ENCODE results near the gene TXNRD1.

The TXNRD1 gene

GRCh38 chr12:104182144-104182543 lies 33.4 kb upstream of the TXNRD1 start:
- H3K27me3 ChIP-seq (ENCODE audit: low read depth) = no peaks in the 10 kb centered on the region
- DNase-seq (ENCODE audit: low spot score in 2 of 2) = no peak
- H3K9me3 ChIP-seq = no peaks in the 10 kb centered on the region
- in situ Hi-C loops (cut with MboI; ENCODE audit: low sequenced_read_pairs) = no loop called here
- no peak overlapping the region for H3K4me3 ChIP-seq
- no peaks in the 10 kb centered on the region for H3K4me1 ChIP-seq
- H3K36me3 ChIP-seq (replicated peaks) = no peaks in the 10 kb centered on the region

DNA sequence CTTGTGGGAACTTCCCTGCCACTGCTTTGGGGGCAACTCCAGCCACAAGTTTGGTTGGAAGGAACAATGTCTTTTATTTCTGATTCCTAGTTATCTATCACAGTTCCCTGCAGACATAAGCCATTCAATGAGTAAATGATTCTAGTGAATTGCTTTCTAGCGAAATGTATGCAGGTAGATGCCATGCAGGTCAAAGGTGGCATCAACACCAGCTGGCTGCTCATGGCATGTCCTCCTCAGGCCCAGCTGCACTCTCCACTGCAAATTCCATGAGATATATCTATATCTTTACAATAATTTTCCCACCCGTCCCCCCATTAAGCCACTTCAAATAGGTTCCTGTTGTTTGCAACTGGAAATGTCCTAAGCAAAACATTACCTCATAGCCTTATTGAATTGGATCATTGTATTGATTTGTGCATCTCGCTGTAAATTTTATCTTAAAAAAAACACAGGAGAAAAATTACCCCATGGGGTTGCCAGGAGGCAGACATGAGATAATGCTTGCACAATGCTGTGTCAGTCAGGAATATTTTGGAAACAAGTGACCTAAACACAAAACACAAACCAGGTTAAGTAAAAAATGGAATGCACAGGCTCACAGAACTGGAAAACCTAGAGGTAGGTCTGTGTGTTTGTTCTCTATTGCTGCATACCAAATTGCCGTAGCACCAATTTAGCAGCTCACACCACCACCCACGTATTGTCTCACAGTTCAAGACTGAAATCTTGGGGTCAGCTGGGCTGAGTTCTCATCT lies 32.8 kb upstream of the TXNRD1 start:
- no peaks in the 10 kb centered on the region for H3K9me3 ChIP-seq
- DNase-seq (ENCODE audit: low spot score in 2 of 2) = no peak
- H3K27me3 ChIP-seq (ENCODE audit: low read depth) = no peaks in the 10 kb centered on the region
- no peaks in the 10 kb centered on the region for H3K4me1 ChIP-seq
- H3K36me3 ChIP-seq (replicated peaks) = no peaks in the 10 kb centered on the region
- H3K4me3 ChIP-seq = no peak overlapping the region
- in situ Hi-C loops (cut with MboI; ENCODE audit: low sequenced_read_pairs) = no loop called here

- in situ Hi-C loops (cut with MboI; ENCODE audit: low sequenced_read_pairs) = no loop called here
- no peak for DNase-seq (ENCODE audit: low spot score in 2 of 2)
Measured at GRCh38 chr12:104183443-104183842, 32.1 kb upstream of the TXNRD1 start.

GRCh38 chr12:104187446-104188155 lies 28.0 kb upstream of the TXNRD1 start:
- Histone ChIP-seq H3K4me3 (no peak overlapping the region), H3K36me3 (replicated peaks) (no peaks in the 10 kb centered on the region), H3K4me1 (no peaks in the 10 kb centered on the region), H3K9me3 (no peaks in the 10 kb centered on the region), H3K27me3 (ENCODE audit: low read depth) (no peaks in the 10 kb centered on the region)
- in situ Hi-C loops (cut with MboI; ENCODE audit: low sequenced_read_pairs) = no loop called here
- DNase-seq (ENCODE audit: low spot score in 2 of 2) = no peak

More at GRCh38 chr12:104183443-104183842, 32.1 kb upstream of the TXNRD1 start:
- H3K27me3 ChIP-seq (ENCODE audit: low read depth) = no peaks in the 10 kb centered on the region
- no peaks in the 10 kb centered on the region for H3K36me3 ChIP-seq (replicated peaks)
- H3K4me3 ChIP-seq = no peak overlapping the region
- H3K4me1 ChIP-seq = no peaks in the 10 kb centered on the region
- no peaks in the 10 kb centered on the region for H3K9me3 ChIP-seq

DNA sequence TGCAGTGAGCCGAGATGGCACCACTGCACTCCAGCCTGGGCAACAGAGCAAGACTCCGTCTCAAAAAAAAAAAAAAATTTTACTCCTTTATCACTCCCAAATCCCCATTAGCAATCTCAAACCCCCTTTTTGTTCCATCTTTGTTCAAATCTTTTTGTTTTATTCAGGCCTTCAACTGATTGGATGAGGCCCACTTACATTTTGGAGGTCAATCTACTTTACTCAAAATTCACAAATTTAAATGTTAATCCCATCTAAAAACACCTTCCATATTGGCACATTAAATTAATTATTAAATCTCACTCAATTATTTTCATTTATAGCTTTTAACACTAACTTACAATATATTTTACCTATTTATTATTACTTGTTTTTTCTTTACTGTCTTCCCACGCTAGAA lies 27.0 kb upstream of the TXNRD1 start:
- Histone ChIP-seq H3K36me3 (replicated peaks) (no peaks in the 10 kb centered on the region), H3K4me3 (no peak overlapping the region), H3K4me1 (no peaks in the 10 kb centered on the region), H3K9me3 (no peaks in the 10 kb centered on the region), H3K27me3 (ENCODE audit: low read depth) (no peaks in the 10 kb centered on the region)
- DNase-seq (ENCODE audit: low spot score in 2 of 2) = no peak
- in situ Hi-C loops (cut with MboI; ENCODE audit: low sequenced_read_pairs) = no loop called here

DNA sequence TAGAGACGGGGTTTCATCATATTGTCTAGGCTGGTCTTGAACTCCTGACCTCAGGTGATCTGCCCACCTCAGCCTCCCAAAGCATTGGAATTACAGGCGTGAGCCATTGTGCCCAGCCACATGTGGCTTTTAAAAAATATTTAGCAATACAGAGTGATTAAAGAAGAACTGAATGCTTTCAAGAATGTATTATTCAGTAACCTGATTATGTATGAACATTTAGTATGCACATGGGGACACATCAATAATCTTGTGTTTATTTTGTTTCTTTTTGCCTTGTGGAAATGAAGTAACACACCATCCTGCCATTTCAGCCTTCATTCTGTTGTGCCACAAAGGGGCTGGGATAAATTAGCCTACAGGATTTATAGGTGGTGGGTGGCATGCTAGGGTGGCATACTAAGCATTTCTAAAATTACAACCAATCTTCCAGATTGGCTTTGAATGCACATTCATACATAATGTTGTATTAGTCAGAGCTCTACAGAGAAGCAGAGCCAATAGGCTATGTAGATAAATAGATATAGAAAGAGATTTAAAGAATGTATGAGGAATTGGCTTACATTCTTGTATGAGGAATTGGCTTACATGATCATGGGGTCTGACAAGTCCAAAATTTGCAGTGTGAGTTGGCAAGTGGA lies 25.5 kb upstream of the TXNRD1 start:
- Histone ChIP-seq H3K4me3 (no peak overlapping the region), H3K36me3 (replicated peaks) (no peaks in the 10 kb centered on the region), H3K27me3 (ENCODE audit: low read depth) (no peaks in the 10 kb centered on the region), H3K9me3 (no peaks in the 10 kb centered on the region), H3K4me1 (no peaks in the 10 kb centered on the region)
- in situ Hi-C loops (cut with MboI; ENCODE audit: low sequenced_read_pairs) = loop anchor here (10.0 kb wide), 1 partner anchor 865 kb away; no protein-coding TSS in a partner anchor
- no peak for DNase-seq (ENCODE audit: low spot score in 2 of 2)

- in situ Hi-C loops (cut with MboI; ENCODE audit: low sequenced_read_pairs) = loop anchor here (10.0 kb wide), 1 partner anchor 864 kb away; no protein-coding TSS in a partner anchor
- H3K36me3 ChIP-seq (replicated peaks) = no peaks in the 10 kb centered on the region
- H3K27me3 ChIP-seq (ENCODE audit: low read depth) = no peaks in the 10 kb centered on the region
- no peaks in the 10 kb centered on the region for H3K4me1 ChIP-seq
- H3K9me3 ChIP-seq = no peaks in the 10 kb centered on the region
- no peak overlapping the region for H3K4me3 ChIP-seq
- no peak for DNase-seq (ENCODE audit: low spot score in 2 of 2)
Measured at GRCh38 chr12:104190641-104191176, 24.9 kb upstream of the TXNRD1 start.

GRCh38 chr12:104197264-104197663 lies 18.3 kb upstream of the TXNRD1 start:
- no peaks in the 10 kb centered on the region for H3K4me1 ChIP-seq
- in situ Hi-C loops (cut with MboI; ENCODE audit: low sequenced_read_pairs) = loop anchor here (10.0 kb wide), 1 partner anchor 858 kb away; no protein-coding TSS in a partner anchor
- H3K9me3 ChIP-seq = no peaks in the 10 kb centered on the region
- no peak overlapping the region for H3K4me3 ChIP-seq
- no peak for DNase-seq (ENCODE audit: low spot score in 2 of 2)
- no peaks in the 10 kb centered on the region for H3K36me3 ChIP-seq (replicated peaks)
- H3K27me3 ChIP-seq (ENCODE audit: low read depth) = no peaks in the 10 kb centered on the region

- DNase-seq (ENCODE audit: low spot score in 2 of 2) = no peak
- Histone ChIP-seq H3K36me3 (replicated peaks) (no peaks in the 10 kb centered on the region), H3K4me3 (no peak overlapping the region), H3K9me3 (no peaks in the 10 kb centered on the region), H3K27me3 (ENCODE audit: low read depth) (no peaks in the 10 kb centered on the region), H3K4me1 (peaks cover 12% of the 10 kb centered on the region)
- in situ Hi-C loops (cut with MboI; ENCODE audit: low sequenced_read_pairs) = loop anchor here (5.0 to 25.0 kb wide), 3 partner anchors 167 to 1187 kb away; no protein-coding TSS in a partner anchor
Measured at GRCh38 chr12:104199964-104200363, 15.6 kb upstream of the TXNRD1 start.

DNA sequence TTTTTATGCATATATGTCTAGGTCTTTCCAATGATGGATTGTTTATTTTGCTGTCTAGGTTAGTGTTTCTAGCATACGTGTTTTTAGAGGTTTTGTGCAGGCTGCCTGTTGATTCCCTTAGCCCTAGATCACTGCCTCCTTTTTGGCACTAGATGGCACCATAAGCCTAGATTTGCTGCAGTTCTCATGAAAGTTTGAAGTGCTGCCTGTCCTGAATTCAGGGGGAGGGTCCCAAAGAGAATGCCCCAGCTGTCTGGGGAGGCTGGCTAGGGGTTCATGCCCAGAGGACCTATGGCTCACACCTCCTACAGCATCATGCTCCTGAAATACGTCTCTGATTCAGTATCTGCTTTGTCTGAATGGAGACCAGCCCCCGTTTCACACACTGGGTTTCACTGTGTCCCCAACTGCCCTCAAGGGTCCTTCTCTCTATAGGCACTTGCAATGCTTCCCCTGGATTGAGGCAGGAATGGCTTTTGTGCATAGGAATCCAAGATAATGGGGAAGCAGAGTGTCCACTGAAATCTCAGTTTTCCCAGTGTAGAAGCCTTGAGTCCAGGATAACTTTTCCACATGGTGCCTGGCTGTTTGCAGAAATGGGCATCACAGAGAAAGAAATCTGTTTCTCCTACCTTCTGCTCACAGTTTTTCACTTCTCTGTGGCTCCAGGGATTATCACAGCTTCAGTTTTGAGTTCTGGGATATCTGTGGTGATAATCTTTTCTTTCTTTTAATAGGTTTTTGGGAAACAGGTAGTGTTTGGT lies 14.2 kb upstream of the TXNRD1 start:
- DNase-seq (ENCODE audit: low spot score in 2 of 2) = peak; percentile 62 to 67
- Histone ChIP-seq H3K4me1 (peaks cover 12% of the 10 kb centered on the region), H3K36me3 (replicated peaks) (no peaks in the 10 kb centered on the region), H3K27me3 (ENCODE audit: low read depth) (no peaks in the 10 kb centered on the region), H3K4me3 (no peak overlapping the region), H3K9me3 (no peaks in the 10 kb centered on the region)
- in situ Hi-C loops (cut with MboI; ENCODE audit: low sequenced_read_pairs) = loop anchor here (5.0 to 25.0 kb wide), 2 partner anchors 166 to 1186 kb away; no protein-coding TSS in a partner anchor

GRCh38 chr12:104204690-104205480 lies 10.7 kb upstream of the TXNRD1 start:
- no peaks in the 10 kb centered on the region for H3K36me3 ChIP-seq (replicated peaks)
- in situ Hi-C loops (cut with MboI; ENCODE audit: low sequenced_read_pairs) = loop anchor here (5.0 to 25.0 kb wide), 2 partner anchors 162 to 1182 kb away; no protein-coding TSS in a partner anchor
- DNase-seq (ENCODE audit: low spot score in 2 of 2) = no peak
- H3K9me3 ChIP-seq = no peaks in the 10 kb centered on the region
- H3K4me3 ChIP-seq = no peak overlapping the region
- H3K27me3 ChIP-seq (ENCODE audit: low read depth) = no peaks in the 10 kb centered on the region
- H3K4me1 ChIP-seq = peaks cover 12% of the 10 kb centered on the region

DNA sequence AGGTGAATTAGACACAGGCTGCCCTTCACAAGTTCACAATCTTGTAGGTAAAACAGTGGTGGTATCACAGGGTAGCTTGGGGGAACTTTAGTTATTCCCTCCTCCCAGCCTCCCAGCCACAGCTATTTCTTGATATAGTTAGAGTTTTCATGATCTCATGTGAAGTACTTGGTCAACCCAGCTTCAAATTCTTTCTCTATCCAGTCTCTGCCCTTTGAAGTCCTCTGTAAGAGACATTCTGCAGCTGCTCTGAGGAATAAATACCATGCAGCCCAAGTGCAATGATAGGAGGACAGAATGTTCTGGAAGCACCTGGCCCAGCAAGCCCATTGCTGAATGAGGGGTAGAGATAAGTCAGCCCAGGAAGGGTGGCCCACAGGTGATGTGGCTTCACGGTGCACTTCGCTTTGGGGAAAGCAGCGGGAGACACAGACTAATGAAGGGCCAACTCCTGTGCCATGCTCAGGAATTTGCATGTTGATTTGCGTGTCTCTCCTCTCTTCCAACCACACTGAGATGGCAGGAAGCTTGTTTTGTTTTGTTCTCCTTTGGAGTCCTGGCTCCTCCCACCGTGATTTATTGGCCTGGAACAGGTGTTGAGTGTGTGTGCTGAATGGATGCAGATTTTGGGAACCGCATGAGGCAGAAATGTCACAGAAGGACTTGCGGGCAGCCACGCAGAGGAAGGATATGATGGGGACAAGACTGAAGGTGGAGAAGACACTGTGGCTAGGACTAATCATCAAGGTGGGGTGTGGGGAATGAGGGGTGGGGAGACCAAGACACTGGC lies 8.0 kb upstream of the TXNRD1 start:
- in situ Hi-C loops (cut with MboI; ENCODE audit: low sequenced_read_pairs) = loop anchor here (25.0 kb wide), 1 partner anchor 1180 kb away; no protein-coding TSS in a partner anchor
- no peaks in the 10 kb centered on the region for H3K27me3 ChIP-seq (ENCODE audit: low read depth)
- H3K9me3 ChIP-seq = no peaks in the 10 kb centered on the region
- no peak overlapping the region for H3K4me3 ChIP-seq
- no peaks in the 10 kb centered on the region for H3K36me3 ChIP-seq (replicated peaks)
- peaks cover 12% of the 10 kb centered on the region for H3K4me1 ChIP-seq
- DNase-seq (ENCODE audit: low spot score in 2 of 2) = no peak

All from HAP-1 (cell line).